Right lobe of liver (tissue), 6 donors: ENCODE data around the gene TRIP6. TPM values are rescaled to one million over a fixed set of nuclear protein-coding genes. Genes with fewer than 3 reads are reported as not detected.

Experiments
- ATAC-seq, 4 donors: fragments of 200-7000 bp; cut with Tn5 transposase; one replicate each; pipeline ENCODE4 v1.9.1; 2020; ENCODE audit warnings: mild to moderate bottlenecking in 4 of 4, moderate library complexity in 4 of 4
- DNase-seq, 3 donors: peaks; one replicate each; pipeline ENCODE4 v3.0.0-alpha.2; 2020
- H3K27ac ChIP-seq, 3 donors: fragments of 200-600 bp; one replicate each; pipeline ENCODE4 v1.8.0; 2022
- H3K27me3 ChIP-seq, 2 donors: fragments of 200-600 bp; one replicate each; pipeline ENCODE4 v1.8.0; 2022
- H3K36me3 ChIP-seq, 4 donors: fragments of 200-600 bp; sonication (generic) in 1 of 4; one replicate each; pipeline versions ENCODE4 v1.5.1 to v1.8.0; 2017 to 2022; ENCODE audit warnings: control low read depth in 1 of 4
- H3K4me1 ChIP-seq, 4 donors: fragments of 200-600 bp; sonication (generic) in 1 of 4; one replicate each; pipeline versions ENCODE4 v1.5.1 to v1.8.0; 2017 to 2022; ENCODE audit warnings: control low read depth in 1 of 4
- H3K4me3 ChIP-seq, 3 donors: fragments of 200-600 bp; one replicate each; pipeline ENCODE4 v1.8.0; 2022
- H3K9me3 ChIP-seq, 4 donors: fragments of 200-600 bp; sonication (generic) in 1 of 4; one replicate each; pipeline versions ENCODE4 v1.5.1 to v1.8.0; 2017 to 2022; ENCODE audit warnings: control low read depth in 1 of 4
- POLR2A ChIP-seq: fragments of 450-650 bp; IDR thresholded peaks from one replicate; pipeline ENCODE4 v1.6.1; 2017; ENCODE audit warnings: antibody characterized with exemption, mild to moderate bottlenecking
- WGBS: methylation state at CpG from one replicate; pipeline ENCODE4 v1.1.6; 2018; ENCODE audit warnings: low coverage, low lambda C conversion rate; ENCODE audit not compliant: insufficient coverage; ENCODE audit errors: missing lambda C conversion rate; 5-methylcytosine and 5-hydroxymethylcytosine counted together
- intact Hi-C, 2 donors: fragments of 100-400 bp; cut with DNase I; formaldehyde crosslinking; loops; one replicate each; pipeline versions ENCODE4 v1.11.2 to v1.14.1; 2022
- total RNA-seq, 6 experiments: library from RNA; depleted of rRNA in 2 of 6; stranded (reverse); fragments of >200 nt in 2 of 6; fragmentation: NEBNext Ultra II Directional in 3 of 6; extraction: Animal tissue kit (Norgen Biotek cat#: 25700) in 3 of 6; gene quantifications; one replicate each; pipeline versions ENCODE4 v1.1.0 to v1.2.4, GENCODE V29; 2016 to 2023
- TF ChIP-seq, protein P1 (sequence below), 4 donors: fragments of 200-600 bp in 3 of 4; fragments of 450-650 bp in 1 of 4; IDR thresholded peaks; one replicate each; pipeline versions ENCODE4 v1.5.1 to v1.8.0; 2016 to 2022; ENCODE audit warnings: antibody characterized with exemption in 4 of 4, mild to moderate bottlenecking in 2 of 4
- donor health status: DM: no; HTN: yes; CAD: no.
- donor health status: DM: no; HTN: no; CAD: no.
- donor health status: DM: no; HTN: no; CAD: no.
- donor health status: DM: no; HTN: yes; CAD: no.
- donor health status: DM: no; HTN: yes; CAD: no.

TRIP6 gene
- total RNA-seq, 6 experiments from 2014 or later = 21.4 to 58.6 (median 43.2) TPM

DNA sequence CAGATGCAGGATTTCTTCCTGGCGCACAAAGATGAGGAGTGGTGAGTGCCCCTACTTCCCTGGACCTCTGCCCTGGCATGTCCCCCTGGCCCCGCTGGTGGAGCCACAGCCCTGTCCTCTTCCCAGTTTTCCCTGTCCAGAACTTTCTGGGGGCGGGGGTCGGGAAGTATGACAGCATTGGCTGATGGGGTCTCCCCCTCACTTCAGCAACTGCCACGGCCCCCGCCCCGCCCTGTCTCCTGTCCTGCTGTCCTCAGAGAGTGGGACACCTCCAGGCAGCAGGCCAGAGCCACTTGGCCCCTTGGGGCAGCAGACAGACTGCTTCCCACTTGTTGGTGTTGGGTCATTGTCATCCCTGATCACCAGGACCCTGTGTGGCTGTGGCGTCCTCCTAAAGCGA, 15.0 kb downstream of the TRIP6 start:
- no peak for ATAC-seq
- intact Hi-C loops = no loop called here
- Histone ChIP-seq H3K27ac (no peak overlapping the region), H3K9me3 (no peaks in the 10 kb centered on the region), H3K36me3 (peaks cover 5 to 81% (median 29%) of the 10 kb centered on the region in 4 donors), H3K4me3 (no peak overlapping the region), H3K27me3 (no peaks in the 10 kb centered on the region), H3K4me1 (peaks cover 0 to 6% (median 0%) of the 10 kb centered on the region in 4 donors)
- no peak for DNase-seq
- 90% methylated on average over 2 of the region's 9 CpGs for WGBS
- TF ChIP-seq, protein P1, sequence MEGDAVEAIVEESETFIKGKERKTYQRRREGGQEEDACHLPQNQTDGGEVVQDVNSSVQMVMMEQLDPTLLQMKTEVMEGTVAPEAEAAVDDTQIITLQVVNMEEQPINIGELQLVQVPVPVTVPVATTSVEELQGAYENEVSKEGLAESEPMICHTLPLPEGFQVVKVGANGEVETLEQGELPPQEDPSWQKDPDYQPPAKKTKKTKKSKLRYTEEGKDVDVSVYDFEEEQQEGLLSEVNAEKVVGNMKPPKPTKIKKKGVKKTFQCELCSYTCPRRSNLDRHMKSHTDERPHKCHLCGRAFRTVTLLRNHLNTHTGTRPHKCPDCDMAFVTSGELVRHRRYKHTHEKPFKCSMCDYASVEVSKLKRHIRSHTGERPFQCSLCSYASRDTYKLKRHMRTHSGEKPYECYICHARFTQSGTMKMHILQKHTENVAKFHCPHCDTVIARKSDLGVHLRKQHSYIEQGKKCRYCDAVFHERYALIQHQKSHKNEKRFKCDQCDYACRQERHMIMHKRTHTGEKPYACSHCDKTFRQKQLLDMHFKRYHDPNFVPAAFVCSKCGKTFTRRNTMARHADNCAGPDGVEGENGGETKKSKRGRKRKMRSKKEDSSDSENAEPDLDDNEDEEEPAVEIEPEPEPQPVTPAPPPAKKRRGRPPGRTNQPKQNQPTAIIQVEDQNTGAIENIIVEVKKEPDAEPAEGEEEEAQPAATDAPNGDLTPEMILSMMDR (IDR thresholded peaks at IDR 0.05) = no peak
- no peak for TF ChIP-seq POLR2A

DNA sequence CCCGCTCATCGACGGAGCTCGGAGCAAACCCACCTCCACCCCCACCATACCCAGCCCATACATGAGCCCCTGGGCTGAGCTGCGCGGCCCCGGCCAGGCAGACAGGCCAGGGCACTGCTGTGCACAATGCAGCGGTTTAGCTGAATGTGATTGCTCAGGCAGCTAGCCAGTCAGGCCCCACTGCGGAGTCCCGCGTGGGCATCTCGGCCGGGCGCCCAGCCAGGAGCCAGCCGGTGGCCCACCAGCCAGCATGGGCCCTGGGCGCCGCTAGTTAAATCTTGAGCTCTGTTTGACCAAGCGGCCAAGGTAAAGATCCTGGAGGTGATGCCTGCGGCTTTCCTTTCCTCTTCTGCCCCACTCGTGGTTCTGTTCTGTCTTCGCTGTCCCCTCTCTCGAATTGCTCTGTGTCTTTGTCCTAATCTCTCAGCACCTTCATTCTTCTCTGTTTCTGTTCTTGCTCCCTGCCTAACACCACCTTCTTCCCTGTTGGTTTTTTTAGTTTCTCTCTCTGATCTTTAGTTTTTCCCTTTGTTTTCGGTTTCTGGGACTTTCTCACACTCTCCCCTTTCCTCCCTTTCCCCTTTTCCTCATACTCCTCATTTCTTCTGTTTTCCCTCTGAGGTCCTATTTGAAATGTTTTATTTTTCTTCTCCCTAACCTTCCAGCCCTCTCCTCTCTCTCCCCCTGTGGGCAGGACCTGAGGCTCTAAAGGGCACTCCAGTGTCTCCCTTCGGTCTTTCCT, 15.8 kb downstream of the TRIP6 start:
- Histone ChIP-seq H3K27ac (no peak overlapping the region), H3K9me3 (no peaks in the 10 kb centered on the region), H3K27me3 (no peaks in the 10 kb centered on the region), H3K4me1 (peaks cover 0 to 6% (median 0%) of the 10 kb centered on the region in 4 donors), H3K4me3 (no peak overlapping the region), H3K36me3 (peaks cover 5 to 85% (median 28%) of the 10 kb centered on the region in 4 donors)
- ATAC-seq (no peak), DNase-seq (no peak)
- WGBS = 87% methylated on average over 11 of the region's 24 CpGs
- TF ChIP-seq, protein P1 (IDR thresholded peaks at IDR 0.05) = no peak
- TF ChIP-seq POLR2A = no peak
- intact Hi-C loops = no loop called here

DNA sequence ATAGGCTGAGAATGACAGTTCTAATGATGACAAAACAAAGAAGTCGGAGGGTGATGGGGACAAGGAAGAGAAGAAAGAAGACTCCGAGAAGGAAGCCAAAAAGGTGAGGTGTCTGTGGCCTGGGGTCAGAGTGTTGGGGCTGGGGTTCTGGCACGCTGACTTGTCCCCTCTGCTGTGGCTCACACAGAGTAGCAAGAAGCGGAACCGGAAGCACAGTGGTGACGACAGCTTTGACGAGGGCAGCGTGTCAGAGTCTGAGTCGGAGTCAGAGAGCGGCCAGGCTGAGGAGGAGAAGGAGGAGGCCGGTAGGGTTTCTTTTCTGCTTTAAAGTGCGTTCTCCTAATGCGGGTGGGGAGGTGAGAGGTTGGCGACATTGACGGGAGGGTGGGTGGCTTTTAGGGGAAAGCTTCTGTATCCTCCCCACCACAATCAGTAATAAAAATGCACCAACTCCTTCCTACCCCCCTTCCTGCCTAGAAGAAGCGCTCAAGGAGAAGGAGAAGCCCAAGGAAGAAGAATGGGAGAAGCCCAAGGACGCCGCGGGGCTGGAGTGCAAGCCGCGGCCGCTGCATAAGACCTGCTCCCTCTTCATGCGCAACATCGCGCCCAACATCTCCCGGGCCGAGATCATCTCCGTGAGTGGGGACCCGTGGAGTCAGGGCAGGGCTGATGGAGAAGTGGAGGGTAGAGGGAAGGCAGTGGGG, 17.7 kb downstream of the TRIP6 start:
- Histone ChIP-seq H3K4me1 (peaks cover 0 to 15% (median 7%) of the 10 kb centered on the region in 4 donors), H3K27ac (no peak overlapping the region), H3K9me3 (no peaks in the 10 kb centered on the region), H3K27me3 (no peaks in the 10 kb centered on the region), H3K4me3 (no peak overlapping the region), H3K36me3 (peaks cover 5 to 80% (median 30%) of the 10 kb centered on the region in 4 donors)
- ATAC-seq = no peak
- WGBS = 86% methylated on average over 21 of the region's 29 CpGs
- no peak for DNase-seq
- TF ChIP-seq, protein P1 (IDR thresholded peaks at IDR 0.05) = no peak
- TF ChIP-seq POLR2A = no peak
- intact Hi-C loops = no loop called here

DNA sequence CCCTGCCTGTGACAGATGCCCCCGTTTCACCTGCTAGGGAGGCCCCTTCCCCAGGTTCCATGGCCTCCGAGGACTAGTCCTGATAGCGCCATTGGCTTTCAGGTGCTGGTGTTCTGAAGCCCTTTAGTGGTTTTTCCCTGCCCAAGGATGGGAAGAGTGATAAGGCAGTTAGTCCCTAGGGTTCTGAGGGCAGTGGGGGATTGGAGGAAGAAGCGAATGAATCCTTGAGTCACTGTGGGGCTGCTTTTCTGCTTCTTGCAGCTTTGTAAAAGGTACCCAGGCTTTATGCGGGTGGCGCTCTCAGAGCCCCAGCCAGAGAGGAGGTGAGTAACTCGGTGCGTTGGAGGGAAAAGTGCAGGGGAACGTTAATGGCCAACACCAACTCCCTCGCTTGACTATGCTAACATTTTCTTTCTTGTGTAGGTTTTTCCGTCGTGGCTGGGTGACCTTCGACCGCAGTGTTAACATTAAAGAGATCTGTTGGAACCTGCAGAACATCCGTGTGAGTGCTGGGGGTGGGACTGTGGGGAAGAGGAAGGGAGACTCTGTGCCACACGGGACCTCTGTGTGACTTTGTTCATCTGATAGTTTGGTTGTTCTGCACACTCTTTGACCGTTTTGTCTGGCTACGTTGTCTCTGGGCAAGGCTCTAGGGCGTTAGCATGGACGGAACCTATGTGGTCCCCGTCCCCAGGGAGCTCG, 18.4 kb downstream of the TRIP6 start:
- Histone ChIP-seq H3K9me3 (no peaks in the 10 kb centered on the region), H3K4me1 (peaks cover 0 to 15% (median 7%) of the 10 kb centered on the region in 4 donors), H3K4me3 (no peak overlapping the region), H3K27ac (no peak overlapping the region), H3K36me3 (peaks cover 5 to 78% (median 30%) of the 10 kb centered on the region in 4 donors), H3K27me3 (no peaks in the 10 kb centered on the region)
- DNase-seq (no peak), ATAC-seq (no peak)
- intact Hi-C loops = no loop called here
- no peak for TF ChIP-seq POLR2A
- TF ChIP-seq, protein P1 (IDR thresholded peaks at IDR 0.05) = no peak
- 76% methylated on average over 18 of the region's 22 CpGs for WGBS
